Measurements from ENCODE around the gene SLC2A5.
"Not testable (repeated sequence)": the region's sequence is repeated elsewhere in the genome, so short reads cannot be mapped to it uniquely, and the experiment has no call there.

SLC2A5 gene

GRCh38 chr1:9009438-9010370, 59.7 kb downstream of the SLC2A5 start:
- TF ChIP-seq ZNF274 (IDR thresholded peaks at IDR 0.05; ENCODE audit: low read depth, low read length) (no peak), YY1 (IDR thresholded peaks at IDR 0.05; ENCODE audit: insufficient read depth, insufficient read length) (no peak), SUZ12 (IDR thresholded peaks at IDR 0.05; ENCODE audit: extremely low read depth, insufficient read depth, insufficient read length) (no peak)
- Histone ChIP-seq H3K4me3 (ENCODE audit: insufficient read length, low read depth) (no peak overlapping the region), H3K27me3 (ENCODE audit: insufficient read depth, insufficient read length) (no peaks in the 10 kb centered on the region), H3K4me1 (ENCODE audit: insufficient read depth, insufficient read length) (peaks cover 1% of the 10 kb centered on the region), H3K36me3 (ENCODE audit: insufficient read depth, insufficient read length, low read length) (no peaks in the 10 kb centered on the region), H3K9me3 (ENCODE audit: insufficient read depth, low read length) (no peaks in the 10 kb centered on the region), H3K9ac (ENCODE audit: insufficient read length, low read depth) (no peak overlapping the region)
- DNase-seq (ENCODE audit: low read depth, low spot score) = peak; percentile 39

DNA sequence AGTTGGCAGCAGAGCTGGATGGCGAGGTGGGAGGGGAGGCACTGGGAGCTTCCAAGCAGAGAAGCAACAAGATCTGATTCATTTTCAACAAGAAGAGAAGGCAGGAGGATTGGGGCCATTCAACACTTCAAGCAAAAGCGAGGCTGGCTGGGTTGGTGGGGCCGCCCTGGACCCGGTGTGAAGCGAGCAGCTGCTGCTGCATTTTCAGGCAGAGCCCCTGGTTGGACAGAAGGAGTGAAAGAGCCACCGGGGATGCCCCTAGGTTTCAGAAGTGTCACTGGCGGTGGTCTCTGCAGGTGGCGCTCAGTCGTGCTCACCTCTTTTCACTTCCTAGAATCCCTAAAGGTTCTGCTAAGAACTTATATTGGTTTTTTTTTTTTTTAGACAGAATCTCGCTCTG, 61.2 kb downstream of the SLC2A5 start:
- Histone ChIP-seq H3K36me3 (ENCODE audit: insufficient read depth, insufficient read length, low read length) (no peaks in the 10 kb centered on the region), H3K9ac (ENCODE audit: insufficient read length, low read depth) (no peak overlapping the region), H3K4me1 (ENCODE audit: insufficient read depth, insufficient read length) (peaks cover 4% of the 10 kb centered on the region), H3K27me3 (ENCODE audit: insufficient read depth, insufficient read length) (no peaks in the 10 kb centered on the region), H3K4me3 (ENCODE audit: insufficient read length, low read depth) (no peak overlapping the region), H3K9me3 (ENCODE audit: insufficient read depth, low read length) (no peaks in the 10 kb centered on the region)
- DNase-seq (ENCODE audit: low read depth, low spot score) = no peak
- TF ChIP-seq YY1 (IDR thresholded peaks at IDR 0.05; ENCODE audit: insufficient read depth, insufficient read length) (no peak), SUZ12 (IDR thresholded peaks at IDR 0.05; ENCODE audit: extremely low read depth, insufficient read depth, insufficient read length) (no peak), ZNF274 (IDR thresholded peaks at IDR 0.05; ENCODE audit: low read depth, low read length) (no peak)

DNA sequence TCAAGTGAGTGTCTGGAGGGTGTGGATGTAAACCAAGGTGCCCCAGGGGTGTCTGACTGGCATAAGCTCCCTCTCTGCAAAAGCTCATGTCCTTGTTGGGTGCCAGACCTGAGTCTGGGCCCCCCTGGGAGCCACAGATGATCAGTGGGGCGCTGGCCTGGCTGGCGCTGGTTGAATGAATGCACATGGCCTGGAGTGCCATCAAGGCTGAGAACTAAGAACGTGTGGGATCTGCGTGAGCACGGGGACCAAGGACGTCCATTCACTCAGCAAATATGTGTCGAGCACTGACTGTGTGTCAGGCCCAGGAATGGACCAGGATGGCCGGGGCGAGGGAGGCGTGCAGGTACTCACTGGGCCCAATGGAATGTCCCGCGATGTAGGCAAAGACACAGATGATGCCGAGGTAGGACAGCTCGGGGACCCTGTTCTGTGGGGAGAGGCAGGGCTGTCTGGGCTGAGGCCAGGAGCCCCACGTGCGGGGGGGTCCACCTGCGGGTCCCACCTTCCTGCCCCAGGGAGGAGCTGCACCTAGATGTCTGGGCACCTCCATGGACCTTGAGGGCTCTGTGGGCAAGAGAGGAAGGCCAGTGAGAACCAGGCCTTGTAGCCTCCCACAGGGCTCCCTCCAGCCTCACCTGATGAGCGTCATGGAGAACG, 62.3 kb downstream of the SLC2A5 start:
- H3K9ac ChIP-seq (ENCODE audit: insufficient read length, low read depth) = no peak overlapping the region
- no peaks in the 10 kb centered on the region for H3K36me3 ChIP-seq (ENCODE audit: insufficient read depth, insufficient read length, low read length)
- H3K4me1 ChIP-seq (ENCODE audit: insufficient read depth, insufficient read length) = peaks cover 4% of the 10 kb centered on the region
- no peak overlapping the region for H3K4me3 ChIP-seq (ENCODE audit: insufficient read length, low read depth)
- H3K27me3 ChIP-seq (ENCODE audit: insufficient read depth, insufficient read length) = no peaks in the 10 kb centered on the region
- no peak for TF ChIP-seq YY1 (IDR thresholded peaks at IDR 0.05; ENCODE audit: insufficient read depth, insufficient read length)
- no peak for TF ChIP-seq SUZ12 (IDR thresholded peaks at IDR 0.05; ENCODE audit: extremely low read depth, insufficient read depth, insufficient read length)
- no peak for TF ChIP-seq ZNF274 (IDR thresholded peaks at IDR 0.05; ENCODE audit: low read depth, low read length)
- no peaks in the 10 kb centered on the region for H3K9me3 ChIP-seq (ENCODE audit: insufficient read depth, low read length)
- no peak for DNase-seq (ENCODE audit: low read depth, low spot score)

DNA sequence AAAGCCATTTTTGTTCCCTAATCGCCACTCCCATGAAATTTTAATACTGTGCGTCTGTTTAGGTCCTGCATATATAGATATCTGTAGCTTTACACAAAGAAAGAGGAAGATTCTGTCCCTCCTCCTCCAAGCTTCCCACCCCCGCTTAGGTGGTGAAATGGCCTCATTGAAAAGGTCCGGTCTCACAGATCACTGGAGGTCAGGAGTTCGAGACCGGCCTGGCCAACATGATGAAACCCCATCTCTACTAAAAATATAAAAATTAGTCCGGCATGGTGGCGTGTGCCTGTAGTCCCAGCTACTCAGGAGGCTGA, 64.1 kb downstream of the SLC2A5 start:
- no peak for DNase-seq (ENCODE audit: low read depth, low spot score)
- no peak overlapping the region for H3K4me3 ChIP-seq (ENCODE audit: insufficient read length, low read depth)
- TF ChIP-seq ZNF274 (IDR thresholded peaks at IDR 0.05; ENCODE audit: low read depth, low read length) (no peak), SUZ12 (IDR thresholded peaks at IDR 0.05; ENCODE audit: extremely low read depth, insufficient read depth, insufficient read length) (no peak), YY1 (IDR thresholded peaks at IDR 0.05; ENCODE audit: insufficient read depth, insufficient read length) (no peak)
- H3K36me3 ChIP-seq (ENCODE audit: insufficient read depth, insufficient read length, low read length) = no peaks in the 10 kb centered on the region
- H3K27me3 ChIP-seq (ENCODE audit: insufficient read depth, insufficient read length) = no peaks in the 10 kb centered on the region
- H3K4me1 ChIP-seq (ENCODE audit: insufficient read depth, insufficient read length) = peaks cover 7% of the 10 kb centered on the region
- H3K9me3 ChIP-seq (ENCODE audit: insufficient read depth, low read length) = no peaks in the 10 kb centered on the region
- no peak overlapping the region for H3K9ac ChIP-seq (ENCODE audit: insufficient read length, low read depth)

GRCh38 chr1:9004700-9005394, 64.6 kb downstream of the SLC2A5 start:
- no peak overlapping the region for H3K4me3 ChIP-seq (ENCODE audit: insufficient read length, low read depth)
- peak overlapping the region; percentile 47 for H3K9ac ChIP-seq (ENCODE audit: insufficient read length, low read depth)
- H3K27me3 ChIP-seq (ENCODE audit: insufficient read depth, insufficient read length) = no peaks in the 10 kb centered on the region
- H3K9me3 ChIP-seq (ENCODE audit: insufficient read depth, low read length) = no peaks in the 10 kb centered on the region
- no peaks in the 10 kb centered on the region for H3K36me3 ChIP-seq (ENCODE audit: insufficient read depth, insufficient read length, low read length)
- TF ChIP-seq ZNF274 (IDR thresholded peaks at IDR 0.05; ENCODE audit: low read depth, low read length) (no peak), SUZ12 (IDR thresholded peaks at IDR 0.05; ENCODE audit: extremely low read depth, insufficient read depth, insufficient read length) (no peak), YY1 (IDR thresholded peaks at IDR 0.05; ENCODE audit: insufficient read depth, insufficient read length) (no peak)
- peaks cover 7% of the 10 kb centered on the region for H3K4me1 ChIP-seq (ENCODE audit: insufficient read depth, insufficient read length)
- peak; percentile 73 for DNase-seq (ENCODE audit: low read depth, low spot score)

- Histone ChIP-seq H3K9me3 (ENCODE audit: insufficient read depth, low read length) (no peaks in the 10 kb centered on the region), H3K27me3 (ENCODE audit: insufficient read depth, insufficient read length) (no peaks in the 10 kb centered on the region), H3K4me3 (ENCODE audit: insufficient read length, low read depth) (no peak overlapping the region), H3K36me3 (ENCODE audit: insufficient read depth, insufficient read length, low read length) (no peaks in the 10 kb centered on the region), H3K9ac (ENCODE audit: insufficient read length, low read depth) (no peak overlapping the region), H3K4me1 (ENCODE audit: insufficient read depth, insufficient read length) (peaks cover 7% of the 10 kb centered on the region)
- DNase-seq (ENCODE audit: low read depth, low spot score) = no peak
- TF ChIP-seq YY1 (IDR thresholded peaks at IDR 0.05; ENCODE audit: insufficient read depth, insufficient read length) (no peak), ZNF274 (IDR thresholded peaks at IDR 0.05; ENCODE audit: low read depth, low read length) (no peak), SUZ12 (IDR thresholded peaks at IDR 0.05; ENCODE audit: extremely low read depth, insufficient read depth, insufficient read length) (no peak)
These were observed 65.3 kb downstream of the SLC2A5 start for GRCh38 chr1:9004031-9004699.

GRCh38 chr1:9002215-9002560, 67.2 kb downstream of the SLC2A5 start:
- not testable (repeated sequence) for H3K36me3 ChIP-seq (ENCODE audit: insufficient read depth, insufficient read length, low read length); H3K4me1 ChIP-seq (ENCODE audit: insufficient read depth, insufficient read length); H3K9me3 ChIP-seq (ENCODE audit: insufficient read depth, low read length); H3K9ac ChIP-seq (ENCODE audit: insufficient read length, low read depth); H3K4me3 ChIP-seq (ENCODE audit: insufficient read length, low read depth); DNase-seq (ENCODE audit: low read depth, low spot score); H3K27me3 ChIP-seq (ENCODE audit: insufficient read depth, insufficient read length)

- not testable (repeated sequence) for H3K9ac ChIP-seq (ENCODE audit: insufficient read length, low read depth); H3K4me3 ChIP-seq (ENCODE audit: insufficient read length, low read depth); H3K27me3 ChIP-seq (ENCODE audit: insufficient read depth, insufficient read length); H3K4me1 ChIP-seq (ENCODE audit: insufficient read depth, insufficient read length); H3K9me3 ChIP-seq (ENCODE audit: insufficient read depth, low read length); H3K36me3 ChIP-seq (ENCODE audit: insufficient read depth, insufficient read length, low read length); DNase-seq (ENCODE audit: low read depth, low spot score)
These were observed 67.8 kb downstream of the SLC2A5 start for GRCh38 chr1:9001534-9002214.

DNA sequence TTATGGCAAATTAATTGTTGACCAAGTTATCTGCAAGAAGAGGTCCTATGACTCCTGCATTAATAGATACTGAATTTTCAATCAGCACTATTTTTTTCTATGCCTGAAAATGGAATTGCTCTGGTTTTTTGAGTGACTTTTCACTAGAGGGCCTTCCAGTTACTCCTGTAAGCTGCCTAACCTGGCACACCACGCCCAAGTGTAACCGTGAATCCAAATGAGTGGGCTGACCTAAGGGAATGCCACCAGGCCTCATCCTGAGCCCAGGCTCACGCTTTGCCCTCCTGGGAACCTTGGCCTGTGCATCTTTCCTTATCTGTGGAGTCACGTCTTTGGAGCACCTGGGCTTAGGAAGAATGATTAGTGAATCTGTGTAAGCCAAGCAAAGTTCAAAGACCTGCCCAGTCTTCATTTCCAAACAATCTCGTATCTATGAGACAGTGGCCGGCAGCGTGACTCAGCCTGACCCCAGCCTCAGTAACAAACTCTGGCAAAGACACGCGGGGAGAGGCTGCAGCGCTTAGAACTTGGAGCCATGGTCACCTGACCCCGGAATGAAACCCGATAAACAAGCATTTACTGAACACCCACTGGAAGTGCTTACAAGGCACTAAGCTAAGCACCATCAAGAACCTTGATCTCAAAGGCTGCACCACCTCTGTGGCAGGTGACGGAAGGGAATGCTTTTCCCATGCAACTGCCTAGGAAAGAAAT, 75.3 kb downstream of the SLC2A5 start:
- not testable (repeated sequence) for H3K36me3 ChIP-seq (ENCODE audit: insufficient read depth, insufficient read length, low read length); DNase-seq (ENCODE audit: low read depth, low spot score); H3K9me3 ChIP-seq (ENCODE audit: insufficient read depth, low read length); H3K4me3 ChIP-seq (ENCODE audit: insufficient read length, low read depth); H3K27me3 ChIP-seq (ENCODE audit: insufficient read depth, insufficient read length); H3K9ac ChIP-seq (ENCODE audit: insufficient read length, low read depth); H3K4me1 ChIP-seq (ENCODE audit: insufficient read depth, insufficient read length)
